ENCODE results near the gene ETF1.

ETF1 gene

GRCh38 chr5:138471052-138471361 is 72.0 kb downstream of the ETF1 start:
- Histone ChIP-seq H3K9ac (no peak overlapping the region), H3K27me3 (ENCODE audit: insufficient read depth, low read depth) (0 out of 2 replicates have a peak, but pooled peaks cover 3% of the 10 kb centered on the region)

DNA sequence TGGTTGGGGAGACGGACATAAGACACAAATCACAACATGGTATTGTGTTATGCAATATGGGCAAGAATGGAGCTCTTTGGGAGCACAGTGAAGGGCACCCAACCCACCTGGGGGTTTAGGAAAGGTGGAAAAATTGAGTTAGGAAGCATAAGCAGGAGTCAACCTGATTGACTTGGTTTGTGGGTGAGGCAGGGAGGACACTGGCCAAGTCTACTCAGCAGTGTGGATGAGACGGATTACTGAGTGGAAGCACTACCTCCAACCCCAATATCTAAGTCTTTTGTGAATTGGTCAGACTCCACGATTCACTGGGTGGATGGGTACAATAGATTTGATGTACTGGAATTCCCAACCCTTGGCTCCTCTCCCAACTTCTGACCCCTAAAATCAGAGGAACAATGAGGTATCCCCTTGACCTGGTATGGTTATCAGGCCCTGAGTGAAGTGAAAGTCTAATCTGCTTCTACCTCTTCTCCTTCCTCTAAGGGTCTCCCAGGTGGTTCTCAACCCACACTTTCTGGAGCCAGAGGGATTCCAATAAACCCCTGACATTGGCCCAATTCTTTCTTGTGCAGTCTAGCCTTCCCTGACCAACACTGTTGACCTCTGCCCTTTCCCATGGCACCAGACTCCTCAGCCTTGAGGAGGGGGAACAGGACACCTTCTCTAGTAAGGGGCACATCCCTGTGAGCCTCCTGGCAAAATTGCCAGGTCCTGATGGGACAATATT is 72.5 kb downstream of the ETF1 start:
- H3K79me2 ChIP-seq (ENCODE audit: insufficient read depth, low read depth): no peaks in the 10 kb centered on the region
- no peak for TF ChIP-seq CTCF (conservative IDR thresholded peaks at IDR 0.05; ENCODE audit: low read depth, low read length)
- H3K4me1 ChIP-seq (ENCODE audit: low read depth, poor library complexity, severe bottlenecking): no peaks in the 10 kb centered on the region
- no peaks in the 10 kb centered on the region for H4K20me1 ChIP-seq (ENCODE audit: insufficient read depth)
- H2AFZ ChIP-seq (ENCODE audit: low read depth): no peak overlapping the region
- H3K36me3 ChIP-seq (ENCODE audit: insufficient read depth): no peaks in the 10 kb centered on the region
- no peak overlapping the region for H3K4me3 ChIP-seq (IDR thresholded peaks at IDR 0.05; ENCODE audit: insufficient read depth, low read depth, low read length)
- no peak overlapping the region for H3K4me2 ChIP-seq
- no peak overlapping the region for H3K27ac ChIP-seq
- no peak overlapping the region for H3K9ac ChIP-seq
- H3K27me3 ChIP-seq (ENCODE audit: insufficient read depth, low read depth): 0 out of 2 replicates have a peak, but pooled peaks cover 3% of the 10 kb centered on the region

More at GRCh38 chr5:138471052-138471361, 72.0 kb downstream of the ETF1 start:
- no peak overlapping the region for H2AFZ ChIP-seq (ENCODE audit: low read depth)
- H3K4me3 ChIP-seq (IDR thresholded peaks at IDR 0.05; ENCODE audit: insufficient read depth, low read depth, low read length): no peak overlapping the region
- no peaks in the 10 kb centered on the region for H3K79me2 ChIP-seq (ENCODE audit: insufficient read depth, low read depth)
- H3K36me3 ChIP-seq (ENCODE audit: insufficient read depth): no peaks in the 10 kb centered on the region
- no peaks in the 10 kb centered on the region for H3K4me1 ChIP-seq (ENCODE audit: low read depth, poor library complexity, severe bottlenecking)
- TF ChIP-seq CTCF (conservative IDR thresholded peaks at IDR 0.05; ENCODE audit: low read depth, low read length): no peak
- no peak overlapping the region for H3K4me2 ChIP-seq
- no peaks in the 10 kb centered on the region for H4K20me1 ChIP-seq (ENCODE audit: insufficient read depth)
- H3K27ac ChIP-seq: no peak overlapping the region

DNA sequence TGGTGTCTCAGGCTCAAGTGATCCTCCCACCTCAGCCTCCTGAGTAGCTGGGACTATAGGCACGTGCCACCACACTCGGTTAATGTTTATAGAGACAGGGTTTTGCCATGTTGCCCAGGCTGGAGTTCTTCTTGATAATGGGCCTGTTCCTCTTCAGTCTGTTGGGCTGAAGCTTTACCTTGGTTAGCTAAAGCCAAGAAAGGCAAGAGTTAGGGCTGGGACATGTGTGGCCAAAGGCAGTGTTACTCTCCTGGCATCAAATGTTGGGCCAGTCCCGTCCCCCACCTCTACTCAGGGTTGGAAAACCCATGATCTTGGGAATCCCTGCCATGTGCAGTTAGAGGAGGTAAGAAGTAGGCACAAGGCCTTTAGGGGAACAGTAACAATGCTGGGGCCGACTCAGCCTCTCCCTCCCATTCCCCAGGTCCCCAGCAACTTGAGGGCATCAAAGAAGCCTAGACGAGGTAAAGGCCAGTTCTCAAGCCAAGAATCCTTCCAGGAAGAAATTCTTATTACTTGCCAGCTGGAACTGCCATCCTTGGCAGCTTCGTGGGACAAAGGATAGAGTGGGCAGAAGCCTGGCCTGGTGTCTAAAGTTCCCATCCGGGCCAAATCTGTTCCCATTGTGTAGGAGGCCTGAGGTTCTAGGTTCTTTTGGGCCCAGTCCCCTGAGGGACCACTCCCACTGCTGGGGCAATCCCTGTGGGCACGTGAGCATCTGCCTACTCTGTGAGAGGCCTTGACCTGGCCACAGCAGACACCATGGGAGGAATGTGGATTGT is 73.3 kb downstream of the ETF1 start:
- H3K4me1 ChIP-seq (ENCODE audit: low read depth, poor library complexity, severe bottlenecking): no peaks in the 10 kb centered on the region
- H3K9ac ChIP-seq: no peak overlapping the region
- H2AFZ ChIP-seq (ENCODE audit: low read depth): no peak overlapping the region
- H4K20me1 ChIP-seq (ENCODE audit: insufficient read depth): no peaks in the 10 kb centered on the region
- no peaks in the 10 kb centered on the region for H3K79me2 ChIP-seq (ENCODE audit: insufficient read depth, low read depth)
- H3K27ac ChIP-seq: no peak overlapping the region
- 0 out of 2 replicates have a peak, but pooled peaks cover 3% of the 10 kb centered on the region for H3K27me3 ChIP-seq (ENCODE audit: insufficient read depth, low read depth)
- H3K4me2 ChIP-seq: no peak overlapping the region
- H3K4me3 ChIP-seq (IDR thresholded peaks at IDR 0.05; ENCODE audit: insufficient read depth, low read depth, low read length): no peak overlapping the region
- H3K36me3 ChIP-seq (ENCODE audit: insufficient read depth): no peaks in the 10 kb centered on the region
- no peak for TF ChIP-seq CTCF (conservative IDR thresholded peaks at IDR 0.05; ENCODE audit: low read depth, low read length)

- H3K4me1 ChIP-seq (ENCODE audit: low read depth, poor library complexity, severe bottlenecking): no peaks in the 10 kb centered on the region
- H4K20me1 ChIP-seq (ENCODE audit: insufficient read depth): no peaks in the 10 kb centered on the region
- H3K27me3 ChIP-seq (ENCODE audit: insufficient read depth, low read depth): 0 out of 2 replicates have a peak, but pooled peaks cover 3% of the 10 kb centered on the region
- TF ChIP-seq CTCF (conservative IDR thresholded peaks at IDR 0.05; ENCODE audit: low read depth, low read length): no peak
- H3K27ac ChIP-seq: no peak overlapping the region
- no peaks in the 10 kb centered on the region for H3K36me3 ChIP-seq (ENCODE audit: insufficient read depth)
- no peak overlapping the region for H3K4me2 ChIP-seq
- no peak overlapping the region for H3K9ac ChIP-seq
- H3K4me3 ChIP-seq (IDR thresholded peaks at IDR 0.05; ENCODE audit: insufficient read depth, low read depth, low read length): no peak overlapping the region
- no peaks in the 10 kb centered on the region for H3K79me2 ChIP-seq (ENCODE audit: insufficient read depth, low read depth)
- H2AFZ ChIP-seq (ENCODE audit: low read depth): no peak overlapping the region
Observed at GRCh38 chr5:138468966-138469539, 74.0 kb downstream of the ETF1 start.
